CMK (cell line): ENCODE results near the gene BOLA1.
"Not testable (repeated sequence)": the region's sequence is repeated elsewhere in the genome, so short reads cannot be mapped to it uniquely, and the experiment has no call there.

Experiments
- DNase-seq: peaks from one replicate; pipeline ENCODE4 v3.0.0-alpha.2; 2010; ENCODE audit warnings: low read depth

BOLA1 gene

DNA sequence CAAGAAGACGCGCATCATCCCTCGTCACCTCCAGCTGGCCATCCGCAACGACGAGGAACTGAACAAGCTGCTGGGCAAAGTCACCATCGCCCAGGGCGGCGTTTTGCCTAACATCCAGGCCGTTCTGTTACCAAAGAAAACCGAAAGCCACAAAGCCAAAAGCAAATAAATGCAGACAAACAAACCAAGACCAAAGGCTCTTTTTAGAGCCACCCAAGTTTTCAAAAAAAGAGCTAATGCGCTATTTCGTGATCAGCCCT is 12.2 kb upstream of the BOLA1 start:
- DNase-seq: not testable (repeated sequence)

DNA sequence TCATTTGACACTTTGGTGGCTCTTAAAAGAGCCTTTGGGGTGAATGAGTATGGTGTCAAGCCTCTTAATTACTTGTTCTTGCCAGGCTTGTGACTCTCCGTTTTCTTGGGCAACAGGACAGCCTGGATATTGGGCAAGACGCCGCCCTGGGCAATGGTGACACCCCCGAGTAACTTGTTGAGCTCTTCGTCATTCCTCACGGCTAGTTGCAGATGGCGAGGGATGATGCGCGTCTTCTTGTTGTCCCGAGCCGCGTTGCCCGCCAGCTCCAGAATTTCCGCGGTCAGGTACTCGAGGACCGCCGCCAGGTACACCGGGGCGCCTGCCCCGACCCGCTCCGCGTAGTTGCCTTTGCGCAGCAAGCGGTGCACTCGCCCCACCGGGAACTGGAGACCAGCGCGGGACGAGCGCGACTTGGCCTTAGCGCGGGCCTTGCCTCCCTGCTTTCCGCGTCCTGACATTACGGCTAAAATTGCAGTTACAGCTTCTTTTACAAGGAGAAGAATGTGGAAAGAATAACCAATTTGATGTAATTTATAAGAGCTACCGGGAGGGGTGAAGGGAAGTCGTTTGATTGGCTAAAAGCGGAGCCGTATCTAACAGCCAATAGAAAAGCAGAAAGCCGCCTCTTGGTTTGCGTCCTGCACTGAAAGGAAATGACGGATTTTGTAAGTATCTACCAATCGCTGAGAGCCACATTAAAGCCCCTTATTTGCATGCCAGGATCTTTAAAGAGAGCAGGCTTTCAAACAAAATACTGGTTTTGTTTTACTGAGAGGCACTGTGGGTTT is 11.7 kb upstream of the BOLA1 start:
- peak; percentile 80 for DNase-seq

DNA sequence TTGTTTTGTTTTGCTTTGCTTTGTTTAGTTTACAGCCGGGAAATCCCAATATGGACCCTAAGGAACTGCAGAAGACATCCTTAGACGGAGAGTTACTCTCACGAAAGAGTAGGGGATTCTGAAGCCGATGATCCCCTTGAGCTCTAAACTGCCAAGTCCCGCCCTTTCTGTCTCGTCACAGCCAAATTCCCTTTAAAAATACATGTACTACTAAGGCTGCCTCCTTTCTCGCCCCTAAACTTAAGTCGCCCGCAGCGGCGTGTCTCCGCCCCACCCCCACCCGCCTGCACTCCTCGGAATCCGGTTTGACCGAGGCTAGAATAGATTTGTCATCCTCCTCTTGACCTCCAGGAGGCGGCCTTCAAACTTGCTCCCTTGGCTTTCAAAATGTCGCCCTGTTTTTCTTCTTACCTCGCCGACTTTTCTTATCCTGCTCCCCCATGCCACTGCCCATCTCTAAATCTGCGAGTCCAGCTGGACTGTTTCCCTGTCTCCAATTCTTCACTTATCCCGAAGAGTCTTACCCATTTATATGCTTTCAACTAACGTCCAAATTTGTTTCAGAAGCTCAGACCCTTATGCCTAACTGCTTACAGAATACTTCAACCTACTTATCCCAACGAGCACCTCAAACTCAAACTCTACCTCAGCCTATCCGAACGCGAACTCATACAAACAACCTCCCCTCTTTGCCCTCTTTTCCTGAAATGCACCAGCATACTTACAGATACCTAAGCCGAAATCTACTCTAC is 10.9 kb upstream of the BOLA1 start:
- DNase-seq: peak; percentile 72

DNA sequence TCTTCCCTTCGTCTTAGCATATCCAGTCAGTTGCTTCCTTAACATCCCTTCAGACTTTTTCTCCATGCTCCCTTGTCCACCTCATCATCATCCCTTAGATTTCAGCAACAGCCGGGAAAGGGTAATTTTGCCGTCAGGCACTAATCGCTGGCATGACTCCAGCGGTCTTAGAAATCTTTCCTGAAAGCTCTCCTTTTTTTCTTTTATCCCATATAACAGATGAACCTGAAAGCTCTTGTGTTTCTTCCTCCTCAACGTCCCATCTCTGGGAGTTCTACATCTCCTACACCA is 10.4 kb upstream of the BOLA1 start:
- DNase-seq: no peak

DNA sequence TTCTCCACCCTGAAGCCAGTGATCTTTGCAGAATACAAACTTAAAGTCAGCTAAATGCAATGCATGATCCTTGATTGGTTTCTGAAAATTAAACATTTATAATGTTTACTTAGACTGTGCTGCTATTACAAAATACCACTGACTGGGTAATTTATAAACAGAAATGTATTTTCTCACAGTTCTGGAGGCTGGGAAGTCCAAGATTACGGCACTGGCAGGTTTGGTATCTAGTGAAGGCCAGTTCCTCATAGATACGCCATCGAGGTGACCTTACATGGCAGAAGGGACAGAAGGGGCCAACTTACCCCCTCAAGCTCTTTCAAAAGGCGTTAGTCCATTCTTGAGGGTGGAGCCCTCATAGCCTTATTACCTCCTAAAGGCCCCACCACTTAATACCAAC is 2.8 kb upstream of the BOLA1 start:
- DNase-seq: no peak

DNA sequence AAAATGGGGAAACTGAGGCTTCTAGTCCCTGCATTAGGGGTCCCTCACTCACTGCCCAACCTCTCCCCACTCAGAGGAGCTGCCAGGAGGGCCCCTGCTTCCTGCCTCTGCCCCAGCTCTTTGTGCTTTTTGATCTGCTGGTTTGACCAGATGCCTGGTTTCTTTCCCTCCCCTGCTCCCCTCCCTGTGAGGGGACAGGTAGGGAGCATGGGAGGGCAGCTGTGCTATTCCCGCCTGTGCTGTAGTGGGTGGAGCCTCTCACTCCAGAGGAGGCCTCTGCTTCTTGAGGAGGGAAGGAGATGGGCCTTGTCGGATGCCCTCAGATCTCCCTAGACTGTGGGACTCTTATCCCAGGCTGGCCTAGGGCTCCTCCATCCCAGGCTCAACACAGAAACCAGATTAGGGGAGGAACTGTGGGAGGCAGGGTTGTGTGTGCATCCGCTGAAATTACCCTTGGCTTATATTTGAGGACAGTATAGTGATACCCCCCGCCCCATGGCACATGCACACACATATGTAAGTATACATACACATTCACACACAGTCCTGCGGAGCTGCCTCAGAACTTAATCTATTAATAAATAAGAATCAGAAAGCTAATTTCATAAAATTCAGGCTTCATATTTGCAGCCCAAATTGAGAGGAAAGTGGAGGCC is 4.6 kb downstream of the BOLA1 start:
- no peak for DNase-seq

DNA sequence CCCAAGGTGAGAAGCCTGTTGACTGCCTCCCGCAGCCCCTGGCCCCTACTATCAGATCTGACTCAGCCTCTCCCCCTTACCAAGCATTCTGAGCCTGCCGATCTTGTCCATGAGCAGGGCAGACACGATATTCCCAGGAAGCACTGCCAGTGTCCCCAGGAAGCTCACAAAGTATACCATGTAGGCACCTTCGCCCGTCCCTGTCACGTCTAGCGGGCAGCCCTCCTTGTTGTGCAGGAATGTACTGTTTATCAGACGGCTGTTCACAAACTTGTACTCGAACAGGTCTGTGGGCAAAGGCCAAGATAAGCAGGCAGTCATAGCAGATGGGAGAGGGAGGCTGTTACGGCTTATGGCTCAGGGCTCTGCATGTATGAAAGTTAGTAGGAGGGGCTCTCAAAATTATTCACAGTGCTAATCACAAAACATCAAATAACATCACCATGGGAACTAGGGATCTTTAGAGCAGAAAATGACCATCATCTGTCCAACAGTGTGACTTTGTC is 7.3 kb downstream of the BOLA1 start:
- DNase-seq: no peak

DNA sequence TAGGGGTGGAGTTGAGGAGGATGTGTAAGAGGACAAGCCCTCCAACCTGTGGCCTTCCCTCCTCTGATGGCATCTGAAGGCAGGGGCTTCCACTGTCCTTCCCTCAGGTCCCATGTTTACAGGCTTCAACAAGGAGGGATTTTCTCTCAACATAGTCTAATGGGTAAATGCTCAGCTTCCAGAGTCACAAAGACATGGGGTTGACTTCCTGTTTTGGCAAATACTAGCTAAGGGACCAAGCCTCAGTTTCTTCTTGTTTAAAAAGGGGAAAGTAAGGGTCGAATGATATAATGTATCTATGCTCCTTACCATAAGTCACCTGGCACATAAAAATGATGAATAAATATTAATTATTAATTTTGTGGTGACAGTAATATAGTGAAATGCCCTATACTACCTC is 15.2 kb downstream of the BOLA1 start:
- DNase-seq: no peak

DNA sequence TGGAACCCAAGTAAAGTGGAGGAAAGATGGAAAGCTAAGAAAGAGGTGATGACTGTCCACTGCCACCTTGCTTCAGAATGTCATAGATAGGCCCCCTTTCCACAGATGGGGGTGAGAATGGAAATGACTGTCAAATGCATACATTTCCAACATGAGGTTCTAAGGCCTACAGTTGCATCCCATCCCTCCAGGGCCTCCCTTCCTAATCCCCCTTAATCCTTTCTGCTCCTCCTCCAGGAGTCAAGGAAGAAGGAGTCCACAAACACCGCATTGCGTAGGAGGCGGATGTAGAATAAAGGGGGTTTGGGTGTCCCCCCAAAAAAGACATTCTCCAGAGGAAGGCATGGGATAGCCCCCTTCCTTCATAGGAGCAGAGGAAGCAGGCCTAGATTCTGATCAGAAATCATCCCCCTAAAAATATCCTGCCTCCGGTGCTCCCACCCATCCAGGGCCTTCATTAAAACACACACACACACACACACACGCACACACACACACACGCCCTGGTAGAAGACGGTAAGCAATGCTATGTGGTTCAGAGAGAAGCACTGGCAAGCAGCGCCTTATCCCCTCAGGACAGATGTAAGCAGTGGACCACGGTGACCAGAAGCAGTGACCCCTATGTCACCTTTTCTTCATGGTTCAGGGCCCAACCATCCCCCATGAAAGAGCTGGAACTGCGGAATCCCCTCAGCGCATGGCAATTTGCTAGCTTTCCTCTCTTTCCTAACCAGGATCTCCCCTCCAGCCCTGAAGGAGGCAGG is 16.2 kb downstream of the BOLA1 start:
- peak; percentile 71 for DNase-seq

DNA sequence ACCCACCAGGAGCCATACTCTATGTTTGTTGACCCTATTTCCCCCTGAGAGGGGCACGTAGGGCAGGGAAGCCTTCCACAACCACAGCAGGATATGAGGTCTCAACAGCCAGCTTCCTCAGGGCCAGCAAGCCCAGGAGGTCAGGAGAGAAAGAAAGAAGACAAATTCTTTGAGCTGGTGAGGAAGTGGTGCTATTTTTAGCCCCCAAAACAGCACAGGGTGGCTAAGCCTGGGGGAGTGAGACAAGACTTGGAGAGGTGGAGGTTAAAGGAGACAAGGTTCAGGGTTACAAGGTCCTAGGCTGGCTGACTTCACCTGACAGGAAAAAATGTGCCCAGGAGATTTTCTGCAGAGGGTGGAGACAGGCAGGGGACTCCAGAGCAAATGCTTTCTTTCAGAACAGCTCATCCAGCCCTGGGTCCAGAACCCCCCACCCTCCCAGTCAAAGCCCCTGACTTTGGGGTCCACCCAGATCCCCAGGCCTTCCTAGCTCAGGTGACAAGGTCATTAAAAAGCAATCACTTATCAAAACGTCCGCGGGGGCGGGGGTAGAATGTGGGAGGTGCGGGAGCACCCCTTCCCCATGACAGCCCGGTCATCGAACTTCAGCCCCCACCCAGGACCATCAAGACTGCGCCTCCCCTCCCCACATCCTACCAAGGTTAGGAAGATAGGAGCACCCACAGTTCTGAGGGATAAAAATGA is 17.0 kb downstream of the BOLA1 start:
- no peak for DNase-seq

DNA sequence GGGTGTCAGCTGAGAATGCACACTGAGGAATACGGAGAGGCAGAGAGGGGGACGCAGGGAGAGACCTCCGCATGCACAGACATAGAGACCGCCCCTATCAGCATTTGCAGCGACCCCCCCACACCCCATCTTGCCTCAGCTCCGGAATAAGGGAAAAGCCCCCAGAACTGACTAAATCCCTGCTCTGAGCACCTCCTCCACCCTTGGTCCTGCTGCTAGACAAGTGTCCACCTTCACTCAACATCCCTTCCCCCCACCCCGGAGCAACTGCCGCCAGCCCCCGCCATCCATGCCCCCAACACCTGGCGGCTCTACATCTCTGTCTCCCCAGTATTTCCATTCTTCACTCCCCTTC is 17.5 kb downstream of the BOLA1 start:
- DNase-seq: no peak

DNA sequence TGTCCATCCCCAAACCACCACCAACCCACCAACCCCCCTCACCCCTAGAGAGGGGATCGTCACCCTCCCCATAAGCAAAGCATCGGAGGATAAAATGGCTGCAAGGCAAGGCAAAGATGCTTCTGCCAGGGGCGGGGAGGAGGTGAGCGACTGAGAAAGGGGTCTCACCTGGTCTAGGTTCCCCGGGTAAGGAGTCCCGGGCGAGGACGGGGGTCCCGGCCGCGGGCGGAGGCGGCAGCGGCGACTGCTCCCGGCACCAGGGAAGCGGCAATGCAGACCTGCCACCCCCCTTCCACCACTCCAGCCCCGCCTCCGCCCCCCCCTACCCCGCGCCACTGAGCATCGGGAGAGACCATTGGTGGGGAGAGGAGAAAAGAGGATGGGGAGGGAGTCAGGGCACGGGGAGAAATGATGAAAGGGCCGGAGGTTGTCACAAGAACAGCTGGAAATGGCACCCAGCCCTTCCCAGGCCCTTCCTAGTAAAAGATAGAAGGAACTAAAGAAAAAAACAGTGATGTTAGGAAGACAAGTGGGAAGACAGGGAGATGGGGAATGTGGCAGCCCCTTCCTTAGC is 18.3 kb downstream of the BOLA1 start, which contains the start of gene SV2A:
Gene SV2A, minus strand, starts transcription at position 274 of the 574 bp plus-strand sequence. CDS start 4,004 bp downstream, outside the sequence.
- DNase-seq: no peak

DNA sequence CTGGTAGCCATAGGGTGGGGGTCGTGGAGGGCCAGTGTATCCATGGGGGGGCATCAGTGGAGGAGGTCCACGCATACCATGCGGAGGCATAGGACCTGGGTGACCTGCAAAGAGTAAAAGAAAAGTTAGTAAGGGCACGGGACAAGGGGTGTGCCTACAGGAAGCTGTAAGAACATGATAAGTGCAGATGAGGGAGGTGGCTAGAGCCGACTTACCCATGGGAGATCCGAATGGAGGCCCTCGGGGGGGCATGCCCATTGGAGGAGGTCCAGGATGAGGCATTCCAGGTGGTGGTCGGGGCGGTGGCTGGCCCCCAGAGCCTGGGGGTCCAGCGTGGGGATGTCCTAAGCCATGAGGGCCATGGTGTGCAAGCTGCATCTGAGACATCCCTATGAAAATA is 24.3 kb downstream of the BOLA1 start:
- DNase-seq: no peak

DNA sequence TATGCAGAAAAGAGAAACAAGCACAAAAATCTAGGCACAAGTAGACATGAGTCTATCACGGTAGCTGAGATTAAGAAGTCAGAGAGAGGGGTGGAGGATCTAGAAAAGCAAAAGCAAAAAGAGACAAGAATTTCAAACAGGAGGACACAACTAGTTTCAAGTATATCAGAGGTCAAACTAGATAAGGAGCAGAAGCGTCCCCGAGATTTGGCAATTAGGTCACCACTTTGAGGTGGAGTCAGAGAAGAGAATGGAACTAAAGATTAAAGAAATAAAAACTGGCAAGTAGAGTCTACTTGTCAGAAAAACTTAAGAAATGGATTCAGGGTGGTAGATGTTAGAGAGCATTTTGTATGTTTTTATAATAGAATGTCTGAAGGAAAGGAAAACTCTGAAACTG is 26.0 kb downstream of the BOLA1 start:
- DNase-seq: no peak

DNA sequence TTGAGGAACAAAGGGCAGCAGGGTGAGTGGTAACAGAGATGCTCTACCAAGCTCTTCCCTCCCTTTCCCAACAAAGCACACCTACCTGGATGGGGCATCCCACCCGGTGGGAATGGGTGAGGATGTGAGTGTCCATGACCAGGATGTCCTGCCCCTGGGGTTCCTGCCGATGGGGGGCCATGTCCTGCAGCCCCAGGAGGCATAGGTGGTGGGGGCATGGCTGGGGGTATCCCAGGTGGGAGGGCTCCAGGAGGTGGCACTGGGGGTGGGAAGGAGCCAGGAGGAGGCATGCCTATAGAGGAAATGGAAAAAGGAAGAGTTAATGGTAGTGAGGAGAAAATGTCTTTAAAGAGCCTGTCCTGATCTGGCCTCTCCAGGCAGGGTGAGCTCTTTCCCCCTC is 26.4 kb downstream of the BOLA1 start:
- DNase-seq: no peak

DNA sequence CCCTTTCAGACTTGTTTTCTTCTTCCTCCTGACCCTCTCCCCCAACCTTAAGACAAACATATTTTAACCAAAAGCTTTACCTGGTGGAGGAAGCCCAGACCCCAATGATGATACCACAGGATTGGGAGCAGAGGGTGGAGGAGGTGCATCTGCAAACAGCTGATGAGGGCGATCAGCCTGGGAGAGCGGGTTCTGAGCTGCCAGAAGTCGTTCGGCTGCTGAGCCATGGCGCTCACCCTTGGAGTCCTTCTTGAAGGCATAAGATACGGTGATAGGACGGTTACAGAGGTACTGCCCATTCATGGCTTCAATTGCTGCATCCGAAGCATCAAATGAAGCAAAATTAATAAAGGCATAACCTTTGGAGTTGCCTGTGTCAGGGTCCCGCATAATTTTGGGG is 26.9 kb downstream of the BOLA1 start:
- DNase-seq: no peak

DNA sequence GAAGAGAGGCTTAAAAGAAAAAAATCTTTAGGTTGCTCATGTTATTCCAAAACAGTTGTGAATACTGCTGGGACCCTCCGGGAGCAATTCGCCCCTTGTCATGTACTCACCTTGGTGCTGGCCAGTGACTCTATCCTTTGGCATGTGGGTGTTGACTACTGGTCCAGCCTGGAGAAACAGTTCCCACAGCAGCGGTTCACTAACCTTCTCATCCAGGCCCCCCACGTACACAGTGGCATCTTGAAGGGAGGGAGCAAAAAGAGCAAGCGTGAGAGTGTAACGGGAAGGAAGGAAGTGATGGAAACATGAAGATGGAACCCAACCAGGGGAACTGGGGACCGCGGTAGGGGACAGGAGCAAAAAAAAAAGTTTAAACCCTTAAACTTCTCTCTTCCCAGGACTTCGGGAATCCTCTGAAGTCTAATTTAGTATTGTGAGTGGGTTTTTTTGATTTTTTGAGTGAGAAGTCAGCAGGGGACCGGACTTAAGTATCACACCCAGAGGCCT is 27.7 kb downstream of the BOLA1 start:
- DNase-seq: no peak

DNA sequence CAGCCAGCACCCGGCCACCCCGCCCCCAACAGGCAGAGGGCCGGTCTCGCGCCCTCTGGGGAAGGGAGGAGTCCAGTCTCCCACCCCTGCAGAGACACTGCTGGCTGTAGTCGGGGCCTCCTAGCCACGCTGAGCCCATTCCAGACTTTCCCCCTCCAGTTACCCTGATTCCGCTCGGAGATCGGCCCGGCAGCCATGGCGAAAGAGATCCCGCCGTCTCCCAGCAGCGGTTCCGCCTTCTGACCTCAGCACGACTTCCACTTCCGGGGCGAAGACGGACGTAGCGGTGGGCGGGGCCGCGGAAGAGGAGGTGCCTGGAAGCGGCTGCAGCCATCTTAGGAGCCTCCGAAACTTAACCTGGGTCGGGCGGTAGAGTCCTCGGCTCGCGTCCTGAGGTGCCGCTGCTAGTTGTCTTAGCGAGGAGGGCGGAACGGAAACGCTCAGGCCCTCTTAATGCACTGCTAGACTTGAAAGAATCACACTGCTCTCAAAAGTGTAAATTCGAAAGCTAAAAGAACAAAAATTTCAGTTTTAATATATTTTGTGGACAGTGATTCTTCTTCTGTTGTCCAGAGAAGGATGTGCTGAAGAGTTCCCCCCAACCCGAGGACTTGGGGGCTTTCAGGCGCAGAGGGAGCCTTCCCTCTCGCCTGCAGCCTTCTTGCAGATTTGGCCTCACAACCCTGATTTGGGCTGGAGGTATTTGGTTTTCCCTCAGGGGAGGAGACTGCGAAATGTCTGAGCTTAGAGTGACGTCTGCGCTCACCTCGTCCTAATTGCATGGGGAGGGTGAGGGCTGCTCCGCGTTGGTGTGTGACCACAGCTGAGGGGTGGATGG is 28.4 kb downstream of the BOLA1 start, which contains the start of gene SF3B4:
Gene SF3B4, minus strand, starts transcription at position 241 of the 838 bp plus-strand sequence. Its CDS starts 44 bp downstream, at position 197.
- peak; percentile 77 for DNase-seq

DNA sequence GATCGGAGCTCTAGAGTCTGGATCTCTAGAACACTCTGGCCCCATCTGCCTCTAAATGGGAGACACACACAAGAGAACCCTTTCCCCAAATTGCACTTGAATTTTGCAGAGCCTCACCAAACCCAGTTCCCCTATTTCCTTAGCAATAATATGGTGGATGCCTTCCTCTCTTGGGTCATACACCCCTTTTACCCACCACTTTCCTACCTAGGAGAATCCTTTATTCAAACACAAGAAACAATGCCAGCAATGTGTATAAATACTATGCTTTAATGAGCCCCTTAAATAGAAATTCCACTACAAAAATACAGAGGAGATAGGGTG is 29.0 kb downstream of the BOLA1 start:
- no peak for DNase-seq

DNA sequence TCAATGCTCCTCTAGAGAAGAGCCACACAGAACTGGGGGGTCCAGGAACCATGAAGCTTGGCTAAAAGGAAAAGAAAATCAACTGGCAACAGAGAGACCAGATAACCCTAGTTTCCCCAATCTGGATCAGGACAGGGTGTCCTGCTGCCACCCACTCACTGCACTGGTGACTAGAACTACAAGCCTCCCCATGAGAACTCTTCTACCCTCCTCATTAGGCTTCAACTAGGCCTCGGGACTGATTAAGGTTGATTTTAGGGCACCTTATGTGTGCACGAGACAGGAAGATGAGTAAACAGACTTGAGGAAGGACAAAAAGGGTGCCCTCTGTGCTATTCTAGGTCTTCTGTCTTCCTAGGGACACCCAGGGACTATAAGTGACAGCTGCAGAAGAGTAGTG is 30.5 kb downstream of the BOLA1 start:
- no peak for DNase-seq
